Heart right ventricle (tissue), 16 donors: Measurements from ENCODE around the gene PSMB3. TPM values are rescaled to one million over a fixed set of nuclear protein-coding genes. Genes with fewer than 3 reads are reported as not detected.

Experiments
- ATAC-seq, 8 donors: fragments of 200-7000 bp; cut with Tn5 transposase; one replicate each; pipeline ENCODE4 v1.9.1; 2020; ENCODE audit warnings: mild to moderate bottlenecking in 8 of 8, moderate library complexity in 8 of 8, moderate number of reproducible peaks in 1 of 8
- DNase-seq, 2 donors: peaks; one replicate each; pipeline ENCODE4 v3.0.0-alpha.2; 2020
- H3K27ac ChIP-seq, 10 donors: fragments of 200-600 bp; sonication (generic) in 2 of 10; one replicate each; pipeline versions ENCODE4 v1.5.0 to v1.8.0; 2020 to 2022; ENCODE audit warnings: mild to moderate bottlenecking in 3 of 10
- H3K27me3 ChIP-seq, 7 donors: fragments of 200-600 bp; one replicate each; pipeline ENCODE4 v1.8.0; 2021 to 2022; ENCODE audit warnings: mild to moderate bottlenecking in 2 of 7
- H3K36me3 ChIP-seq, 9 donors: fragments of 200-600 bp; sonication (generic) in 1 of 9; one replicate each; pipeline versions ENCODE4 v1.5.0 to v1.8.0; 2020 to 2022; ENCODE audit warnings: mild to moderate bottlenecking in 2 of 9
- H3K4me1 ChIP-seq, 9 donors: fragments of 200-600 bp; sonication (generic) in 1 of 9; one replicate each; pipeline versions ENCODE4 v1.5.0 to v1.8.0; 2020 to 2022; ENCODE audit warnings: mild to moderate bottlenecking in 4 of 9
- H3K4me3 ChIP-seq, 10 donors: fragments of 200-600 bp; sonication (generic) in 2 of 10; one replicate each; pipeline versions ENCODE4 v1.5.0 to v1.8.0; 2020 to 2022; ENCODE audit warnings: mild to moderate bottlenecking in 7 of 10, moderate library complexity in 2 of 10
- H3K9me3 ChIP-seq, 11 donors: fragments of 200-600 bp in 10 of 11; sonication (generic) in 2 of 11; one replicate each; pipeline versions ENCODE4 v1.5.0 to v1.8.0; 2013 to 2022; ENCODE audit warnings: mild to moderate bottlenecking in 2 of 11, control low read depth in 1 of 11, moderate library complexity in 1 of 11
- WGBS, 2 donors: extraction: QIAGEN DNeasy Blood & Tissue Kit; methylation state at CpG; one replicate each; pipeline ENCODE4 v1.1.7; 2013; ENCODE audit warnings: inconsistent platforms in 1 of 2; 5-methylcytosine and 5-hydroxymethylcytosine counted together
- intact Hi-C, 10 donors: fragments of 100-400 bp; cut with DNase I; formaldehyde crosslinking; loops; one replicate each; pipeline versions ENCODE4 v1.11.1 to v1.14.2; 2022
- polyA plus RNA-seq, 2 donors: library from polyadenylated mRNA; stranded (reverse); fragments of 200-250 nt; gene quantifications; one replicate each; pipeline ENCODE4 v1.2.3, GENCODE V29; 2013
- total RNA-seq, 10 donors: library from RNA; stranded (reverse); fragmentation: NEBNext Ultra II Directional in 3 of 10; extraction: Animal tissue kit (Norgen Biotek cat#: 25700) in 3 of 10; gene quantifications; one replicate each; pipeline versions ENCODE4 v1.2.1 to v1.2.4, GENCODE V29; 2021 to 2023
- TF ChIP-seq, protein P1 (sequence below), 9 donors: fragments of 200-600 bp; sonication (generic) in 2 of 9; IDR thresholded peaks; one replicate each; pipeline versions ENCODE4 v1.5.0 to v1.8.0; 2021 to 2022; ENCODE audit warnings: antibody characterized with exemption in 9 of 9, mild to moderate bottlenecking in 5 of 9, moderate library complexity in 1 of 9
- donor health status: Arrhythmogenic right ventricular cardiomyopathy.
- donor health status: ischemic (EF 13 %, LVEDD 7.1; RV severe dilation, severe dysfunction).
- donor health status: healthy with polysubstance abuse.
- donor health status: DM: no; HTN: yes; CAD: no.
- donor health status: DM: no; HTN: no; CAD: no.
- donor health status: ischemic (EF 25% LVEDD 6.9; RV normal size, moderate dysfunction).
- donor health status: ischemic (EF 25% LVEDD 5.7; RV mildly dilated, moderate dysfunction).
- donor health status: healthy.
- donor health status: DM: yes; HTN: yes; CAD: no.
- donor health status: Ischemic cardiomyopathy.
- donor health status: ischemic (EF 35%, LVEDD 5.7; RV mildly dilated, moderate dysfunction).
- donor health status: nonischemic (EF 11% LVEDD 7.7; RV severe dilation, severe dysfunction).
- donor health status: DM: yes; HTN: yes; CAD: no.
- donor health status: PGD.
- donor health status: ischemic (EF 29% LVEDD 5.4; RV normal size, mild dysfunction).
- donor health status: nonischemic (EF 23%, LVEDD 6.1; RV moderate dilation, normal function).

Gene PSMB3
- total and polyA plus RNA-seq, 12 donors, result 148 to 379 (median 165) TPM

DNA sequence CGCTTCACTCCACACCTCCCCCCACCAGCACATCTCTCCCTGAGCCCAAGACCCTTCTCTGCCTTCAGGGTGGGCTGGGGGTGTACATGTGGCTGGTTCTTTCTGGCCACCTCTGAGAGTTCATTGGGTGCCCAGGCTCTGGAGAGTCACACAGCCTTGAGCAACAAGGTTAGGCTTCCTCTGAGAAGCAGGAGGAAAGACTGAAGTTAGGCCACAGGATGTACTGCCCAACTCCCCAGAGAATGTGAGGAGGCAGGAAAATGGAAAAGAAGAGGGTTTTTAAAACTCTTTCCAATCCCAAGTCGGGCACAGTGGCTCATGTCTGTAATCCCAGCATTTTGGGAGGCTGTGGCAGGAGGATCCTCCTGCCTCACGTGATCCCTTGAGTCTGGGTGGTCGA is 11.7 kb upstream of the PSMB3 start:
- H3K4me3 ChIP-seq, result no peak overlapping the region
- TF ChIP-seq, protein P1, sequence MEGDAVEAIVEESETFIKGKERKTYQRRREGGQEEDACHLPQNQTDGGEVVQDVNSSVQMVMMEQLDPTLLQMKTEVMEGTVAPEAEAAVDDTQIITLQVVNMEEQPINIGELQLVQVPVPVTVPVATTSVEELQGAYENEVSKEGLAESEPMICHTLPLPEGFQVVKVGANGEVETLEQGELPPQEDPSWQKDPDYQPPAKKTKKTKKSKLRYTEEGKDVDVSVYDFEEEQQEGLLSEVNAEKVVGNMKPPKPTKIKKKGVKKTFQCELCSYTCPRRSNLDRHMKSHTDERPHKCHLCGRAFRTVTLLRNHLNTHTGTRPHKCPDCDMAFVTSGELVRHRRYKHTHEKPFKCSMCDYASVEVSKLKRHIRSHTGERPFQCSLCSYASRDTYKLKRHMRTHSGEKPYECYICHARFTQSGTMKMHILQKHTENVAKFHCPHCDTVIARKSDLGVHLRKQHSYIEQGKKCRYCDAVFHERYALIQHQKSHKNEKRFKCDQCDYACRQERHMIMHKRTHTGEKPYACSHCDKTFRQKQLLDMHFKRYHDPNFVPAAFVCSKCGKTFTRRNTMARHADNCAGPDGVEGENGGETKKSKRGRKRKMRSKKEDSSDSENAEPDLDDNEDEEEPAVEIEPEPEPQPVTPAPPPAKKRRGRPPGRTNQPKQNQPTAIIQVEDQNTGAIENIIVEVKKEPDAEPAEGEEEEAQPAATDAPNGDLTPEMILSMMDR (IDR thresholded peaks at IDR 0.05), result no peak
- peak overlapping the region in 7 of 10 donors; percentile 3 to 88 (median 76) for H3K27ac ChIP-seq
- H3K36me3 ChIP-seq, result peaks cover 0 to 44% (median 17%) of the 10 kb centered on the region in 9 donors
- peaks cover 12 to 60% (median 49%) of the 10 kb centered on the region in 9 donors for H3K4me1 ChIP-seq
- 67 to 74% methylated on average over 4 of the region's 4 CpGs for WGBS, 2 donors
- H3K27me3 ChIP-seq, result peaks cover 0 to 2% (median 0%) of the 10 kb centered on the region in 7 donors
- intact Hi-C loops, result loop anchor here in 1 of 10 donors (5.0 kb wide), 1 partner anchor 34 kb away; the partner anchor contains the start of gene MLLT6
- no peak for DNase-seq
- H3K9me3 ChIP-seq, result no peaks in the 10 kb centered on the region
- ATAC-seq, result no peak

DNA sequence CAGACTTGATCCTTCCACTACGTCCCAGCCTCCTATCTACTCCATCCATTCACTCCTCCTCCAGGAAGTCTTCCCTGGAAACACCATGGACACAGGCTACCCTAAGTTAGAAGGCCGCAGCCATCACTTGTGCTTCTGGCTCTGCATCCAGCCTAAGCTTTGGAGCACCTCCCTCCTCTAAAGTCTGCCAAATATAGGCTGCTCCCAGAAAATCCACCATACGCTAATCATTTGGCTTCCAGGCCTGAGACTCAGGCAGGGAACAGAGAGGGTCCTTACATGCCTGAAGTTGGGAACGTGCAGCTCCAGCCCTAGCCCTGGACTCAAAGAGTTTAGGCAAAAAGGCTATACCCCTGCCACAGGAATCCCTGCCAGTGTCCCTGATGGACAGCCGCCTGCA is 11.1 kb upstream of the PSMB3 start:
- WGBS, 2 donors, result 41 to 48% methylated on average over 5 of the region's 5 CpGs
- Histone ChIP-seq H3K27ac (peak overlapping the region in 9 of 10 donors; percentile 3 to 88 (median 79)), H3K27me3 (peaks cover 0 to 7% (median 0%) of the 10 kb centered on the region in 7 donors), H3K36me3 (peaks cover 0 to 37% (median 15%) of the 10 kb centered on the region in 9 donors), H3K9me3 (no peaks in the 10 kb centered on the region), H3K4me3 (peak overlapping the region in 1 of 10 donors; percentile 0), H3K4me1 (peaks cover 12 to 61% (median 50%) of the 10 kb centered on the region in 9 donors)
- ATAC-seq (peak in 5 of 8 donors; percentile 0 to 5 (median 2)), DNase-seq (no peak)
- TF ChIP-seq, protein P1 (IDR thresholded peaks at IDR 0.05), result no peak
- intact Hi-C loops, result loop anchor here in 1 of 10 donors (5.0 kb wide), 1 partner anchor 34 kb away; the partner anchor contains the start of gene MLLT6

DNA sequence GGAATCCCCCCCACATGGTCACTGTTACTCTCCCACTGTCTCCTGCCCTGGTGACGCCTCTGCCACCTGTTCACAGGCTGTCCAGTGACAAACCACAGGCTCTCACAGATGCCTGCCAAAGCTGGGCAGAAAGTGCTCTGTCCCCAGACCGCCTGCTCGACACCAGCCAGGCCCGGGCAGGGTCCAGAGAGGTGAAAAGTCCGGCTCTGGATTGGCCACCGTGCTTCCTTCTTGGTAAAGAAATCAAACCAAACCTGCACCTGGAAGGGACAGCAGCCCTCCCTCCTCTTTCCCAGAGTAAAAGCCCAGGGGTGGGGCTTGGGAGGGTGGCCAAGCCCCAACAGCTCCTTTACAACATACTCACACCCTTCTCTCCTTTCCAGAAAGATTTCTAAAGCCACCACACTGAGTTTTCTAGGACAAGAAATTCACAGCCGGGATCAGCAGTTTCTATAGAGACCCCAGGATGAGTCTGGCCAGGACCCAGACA is 10.6 kb upstream of the PSMB3 start:
- Histone ChIP-seq H3K36me3 (peaks cover 0 to 32% (median 15%) of the 10 kb centered on the region in 9 donors), H3K4me1 (peaks cover 12 to 66% (median 53%) of the 10 kb centered on the region in 9 donors), H3K27me3 (peaks cover 0 to 12% (median 0%) of the 10 kb centered on the region in 7 donors), H3K4me3 (peak overlapping the region in 4 of 10 donors; percentile 0 to 16 (median 6)), H3K27ac (peak overlapping the region; percentile 9 to 88 (median 78)), H3K9me3 (no peaks in the 10 kb centered on the region)
- DNase-seq, result peak in 1 of 2 donors; percentile 63
- ATAC-seq, result peak; percentile 37 to 87 (median 68)
- WGBS, 2 donors, result 22% methylated on average over 7 of the region's 7 CpGs
- TF ChIP-seq, protein P1 (IDR thresholded peaks at IDR 0.05), result no peak
- intact Hi-C loops, result loop anchor here in 1 of 10 donors (5.0 kb wide), 1 partner anchor 35 kb away; the partner anchor contains the start of gene MLLT6

DNA sequence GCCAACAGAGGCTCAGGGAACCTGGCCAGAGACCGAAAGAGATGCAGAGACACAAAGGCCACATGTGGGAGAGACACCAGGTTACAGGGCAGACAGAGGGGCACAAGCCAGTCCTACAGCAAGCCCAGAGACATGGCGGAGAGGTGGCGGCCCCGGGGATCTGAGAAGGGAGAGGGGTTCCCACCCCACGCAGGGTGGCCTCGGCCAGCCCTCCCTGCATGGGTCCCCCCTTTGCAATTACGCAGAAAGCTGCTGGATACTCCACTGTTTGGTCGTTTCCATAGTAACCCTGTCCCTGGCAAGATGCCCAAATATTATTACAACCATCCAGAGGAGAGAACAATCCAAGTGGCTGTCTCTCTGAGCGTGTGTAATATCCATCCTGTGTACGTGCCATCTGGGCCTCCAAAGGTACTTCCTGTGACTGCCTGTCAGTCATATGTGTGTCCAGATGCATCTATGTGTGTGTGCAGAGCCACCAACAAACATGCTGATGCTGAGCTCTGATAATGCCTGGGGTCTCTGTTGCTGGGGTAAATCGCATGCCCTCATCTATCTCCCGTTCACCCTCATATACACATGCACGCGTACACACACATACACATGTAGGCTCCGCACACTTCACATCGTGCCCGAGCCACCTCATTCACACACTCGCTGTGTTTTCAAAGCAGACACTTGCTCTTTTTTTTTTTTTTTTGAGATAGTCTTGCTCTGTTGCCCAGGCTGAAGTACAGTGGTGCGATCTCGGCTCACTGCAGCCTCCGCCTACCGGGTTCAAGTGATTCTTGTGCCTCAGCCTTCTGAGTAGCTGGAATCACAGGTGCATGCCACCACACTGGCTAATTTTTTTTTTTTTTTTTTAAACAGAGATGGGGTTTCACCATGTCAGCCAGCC is 9.9 kb upstream of the PSMB3 start:
- ATAC-seq (peak; percentile 36 to 75 (median 60)), DNase-seq (peak in 1 of 2 donors; percentile 89)
- H3K36me3 ChIP-seq, result peaks cover 0 to 25% (median 15%) of the 10 kb centered on the region in 9 donors
- peaks cover 12 to 69% (median 53%) of the 10 kb centered on the region in 9 donors for H3K4me1 ChIP-seq
- peak overlapping the region; percentile 9 to 88 (median 78) for H3K27ac ChIP-seq
- intact Hi-C loops, result loop anchor here in 1 of 10 donors (5.0 kb wide), 1 partner anchor 35 kb away; the partner anchor contains the start of gene MLLT6
- H3K4me3 ChIP-seq, result peak overlapping the region in 4 of 10 donors; percentile 0 to 16 (median 6)
- H3K9me3 ChIP-seq, result no peaks in the 10 kb centered on the region
- H3K27me3 ChIP-seq, result peaks cover 0 to 19% (median 0%) of the 10 kb centered on the region in 7 donors
- WGBS, 2 donors, result 32 to 43% methylated on average over 22 of the region's 22 CpGs
- TF ChIP-seq, protein P1 (IDR thresholded peaks at IDR 0.05), result no peak
